ENCODE measurements around the gene PRR7.

PRR7 gene

GRCh38 chr5:177425196-177425800, 21.3 kb upstream of the PRR7 start:
- DNase-seq (ENCODE audit: low read depth): no peak
- TF ChIP-seq, protein P1, sequence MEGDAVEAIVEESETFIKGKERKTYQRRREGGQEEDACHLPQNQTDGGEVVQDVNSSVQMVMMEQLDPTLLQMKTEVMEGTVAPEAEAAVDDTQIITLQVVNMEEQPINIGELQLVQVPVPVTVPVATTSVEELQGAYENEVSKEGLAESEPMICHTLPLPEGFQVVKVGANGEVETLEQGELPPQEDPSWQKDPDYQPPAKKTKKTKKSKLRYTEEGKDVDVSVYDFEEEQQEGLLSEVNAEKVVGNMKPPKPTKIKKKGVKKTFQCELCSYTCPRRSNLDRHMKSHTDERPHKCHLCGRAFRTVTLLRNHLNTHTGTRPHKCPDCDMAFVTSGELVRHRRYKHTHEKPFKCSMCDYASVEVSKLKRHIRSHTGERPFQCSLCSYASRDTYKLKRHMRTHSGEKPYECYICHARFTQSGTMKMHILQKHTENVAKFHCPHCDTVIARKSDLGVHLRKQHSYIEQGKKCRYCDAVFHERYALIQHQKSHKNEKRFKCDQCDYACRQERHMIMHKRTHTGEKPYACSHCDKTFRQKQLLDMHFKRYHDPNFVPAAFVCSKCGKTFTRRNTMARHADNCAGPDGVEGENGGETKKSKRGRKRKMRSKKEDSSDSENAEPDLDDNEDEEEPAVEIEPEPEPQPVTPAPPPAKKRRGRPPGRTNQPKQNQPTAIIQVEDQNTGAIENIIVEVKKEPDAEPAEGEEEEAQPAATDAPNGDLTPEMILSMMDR (IDR thresholded peaks at IDR 0.05; ENCODE audit: control insufficient read depth, insufficient read depth, low read depth, low read length, missing control alignments): no peak
- H3K4me3 ChIP-seq (ENCODE audit: control insufficient read depth, low read depth, low read length): peak overlapping the region; percentile 62

GRCh38 chr5:177425801-177426565, 20.6 kb upstream of the PRR7 start:
- H3K4me3 ChIP-seq (ENCODE audit: control insufficient read depth, low read depth, low read length): peak overlapping the region; percentile 62
- DNase-seq (ENCODE audit: low read depth): peak; percentile 100
- TF ChIP-seq, protein P1 (IDR thresholded peaks at IDR 0.05; ENCODE audit: control insufficient read depth, insufficient read depth, low read depth, low read length, missing control alignments): no peak

GRCh38 chr5:177426566-177427210, 19.9 kb upstream of the PRR7 start, which contains the start of gene GRK6:
Gene GRK6 (plus strand): TSS chr5:177426676. CDS start chr5:177426846, 170 bp downstream.
- peak within 1 kb of the TSS; percentile 86 for H3K4me3 ChIP-seq (ENCODE audit: control insufficient read depth, low read depth, low read length)
- no peak for DNase-seq (ENCODE audit: low read depth)
- TF ChIP-seq, protein P1 (IDR thresholded peaks at IDR 0.05; ENCODE audit: control insufficient read depth, insufficient read depth, low read depth, low read length, missing control alignments): no peak

DNA sequence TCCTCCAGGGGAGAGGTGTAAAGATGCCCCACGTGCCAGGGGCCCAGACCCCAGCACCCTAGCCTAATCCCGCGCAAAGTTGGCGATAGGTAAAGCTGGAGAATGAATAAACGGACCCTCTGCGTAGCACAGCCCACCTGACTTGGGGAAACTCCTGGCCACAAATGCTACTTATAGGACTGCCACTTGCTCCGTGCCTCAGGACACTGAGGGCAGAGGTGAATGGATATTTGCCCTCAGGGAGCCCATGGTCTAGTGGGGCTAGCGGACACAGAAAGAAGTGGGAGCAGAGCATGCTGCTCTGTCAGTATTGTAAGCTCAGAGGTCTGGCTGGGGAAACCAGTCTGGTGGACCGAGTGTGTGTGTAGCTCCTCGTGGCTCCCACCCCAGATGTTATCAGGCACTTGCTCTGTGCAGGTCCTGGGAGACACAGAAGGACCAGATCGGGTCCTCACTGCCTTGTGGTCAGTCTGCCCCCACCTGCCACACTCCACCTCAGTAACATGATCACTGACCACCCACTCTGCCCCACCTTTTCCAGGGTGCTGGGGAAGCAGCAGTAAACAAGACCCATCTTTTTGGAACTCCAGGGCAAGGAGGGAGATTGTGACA, 19.3 kb upstream of the PRR7 start:
- TF ChIP-seq, protein P1 (IDR thresholded peaks at IDR 0.05; ENCODE audit: control insufficient read depth, insufficient read depth, low read depth, low read length, missing control alignments): no peak
- DNase-seq (ENCODE audit: low read depth): no peak
- H3K4me3 ChIP-seq (ENCODE audit: control insufficient read depth, low read depth, low read length): peak overlapping the region; percentile 86

DNA sequence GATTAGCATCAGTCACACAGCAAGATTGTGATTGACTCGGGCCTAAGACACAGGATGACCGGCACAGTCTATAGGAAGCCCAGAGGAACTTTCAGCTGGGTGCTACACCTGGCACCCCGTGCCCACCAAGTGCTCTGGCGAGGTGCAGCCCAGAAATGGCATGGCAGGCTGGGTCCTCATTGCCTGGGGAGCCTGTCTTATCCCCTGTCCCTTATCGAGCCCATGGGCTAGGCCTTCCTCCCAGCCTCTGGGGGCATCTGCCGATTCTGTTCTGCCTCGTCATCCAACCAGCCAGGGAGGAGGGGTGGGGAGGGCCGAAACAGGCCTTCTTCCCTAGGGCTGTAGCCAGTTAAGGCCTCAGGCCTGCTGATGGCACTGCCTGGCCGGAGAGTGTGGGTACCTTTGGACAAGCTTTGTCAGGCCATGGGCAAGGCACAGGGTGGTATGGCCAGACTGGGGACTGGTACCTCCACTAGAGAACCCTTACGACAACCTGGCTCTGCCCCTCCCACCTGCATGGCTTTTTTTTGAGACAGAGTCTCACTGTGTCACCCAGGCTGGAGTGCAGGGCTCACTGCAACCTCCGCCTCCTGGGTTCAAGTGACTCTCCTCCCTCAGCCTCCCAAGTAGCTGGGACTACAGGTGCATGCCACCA, 18.6 kb upstream of the PRR7 start:
- H3K4me3 ChIP-seq (ENCODE audit: control insufficient read depth, low read depth, low read length): no peak overlapping the region; the same call in 1 of the 2 replicates
- DNase-seq (ENCODE audit: low read depth): no peak
- TF ChIP-seq, protein P1 (IDR thresholded peaks at IDR 0.05; ENCODE audit: control insufficient read depth, insufficient read depth, low read depth, low read length, missing control alignments): no peak
